Epithelial cell of umbilical artery (primary cell): Measurements from ENCODE around the gene CBR1. TPM values are rescaled to one million over a fixed set of nuclear protein-coding genes. Genes with fewer than 3 reads are reported as not detected.

Experiments used
- total RNA-seq: library from RNA; depleted of rRNA; stranded (reverse); fragments of >200 nt; gene quantifications from 2 replicates; pipeline ENCODE4 v1.2.3, GENCODE V29; 2014

CBR1 gene
- 82.8 and 144 TPM in 2 replicates for total RNA-seq

DNA sequence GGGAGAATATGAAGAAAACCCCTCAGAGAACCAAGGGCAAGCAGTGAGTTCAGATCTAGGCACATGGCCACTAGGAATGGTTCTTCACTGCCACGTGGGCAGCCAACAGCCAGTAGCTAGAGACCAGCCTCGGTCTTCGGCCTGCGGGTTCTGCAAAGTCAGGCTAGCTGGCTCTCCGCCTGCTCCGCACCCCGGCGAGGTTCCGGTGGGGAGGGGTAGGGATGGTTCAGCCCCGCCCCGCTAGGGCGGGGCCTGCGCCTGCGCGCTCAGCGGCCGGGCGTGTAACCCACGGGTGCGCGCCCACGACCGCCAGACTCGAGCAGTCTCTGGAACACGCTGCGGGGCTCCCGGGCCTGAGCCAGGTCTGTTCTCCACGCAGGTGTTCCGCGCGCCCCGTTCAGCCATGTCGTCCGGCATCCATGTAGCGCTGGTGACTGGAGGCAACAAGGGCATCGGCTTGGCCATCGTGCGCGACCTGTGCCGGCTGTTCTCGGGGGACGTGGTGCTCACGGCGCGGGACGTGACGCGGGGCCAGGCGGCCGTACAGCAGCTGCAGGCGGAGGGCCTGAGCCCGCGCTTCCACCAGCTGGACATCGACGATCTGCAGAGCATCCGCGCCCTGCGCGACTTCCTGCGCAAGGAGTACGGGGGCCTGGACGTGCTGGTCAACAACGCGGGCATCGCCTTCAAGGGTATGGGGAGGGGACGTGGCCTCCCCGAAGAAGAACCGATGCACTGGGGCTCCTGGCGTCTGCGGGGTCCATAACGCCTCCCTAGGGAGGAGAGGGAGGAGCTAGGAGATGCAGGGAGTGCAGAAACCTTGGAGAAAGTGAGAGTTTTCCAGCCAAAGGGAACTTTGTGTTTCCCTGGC lies at the start of gene CBR1:
Gene CBR1, plus strand, starts transcription at position 312 of the 871 bp plus-strand sequence. Its CDS starts 92 bp downstream, at position 404.

DNA sequence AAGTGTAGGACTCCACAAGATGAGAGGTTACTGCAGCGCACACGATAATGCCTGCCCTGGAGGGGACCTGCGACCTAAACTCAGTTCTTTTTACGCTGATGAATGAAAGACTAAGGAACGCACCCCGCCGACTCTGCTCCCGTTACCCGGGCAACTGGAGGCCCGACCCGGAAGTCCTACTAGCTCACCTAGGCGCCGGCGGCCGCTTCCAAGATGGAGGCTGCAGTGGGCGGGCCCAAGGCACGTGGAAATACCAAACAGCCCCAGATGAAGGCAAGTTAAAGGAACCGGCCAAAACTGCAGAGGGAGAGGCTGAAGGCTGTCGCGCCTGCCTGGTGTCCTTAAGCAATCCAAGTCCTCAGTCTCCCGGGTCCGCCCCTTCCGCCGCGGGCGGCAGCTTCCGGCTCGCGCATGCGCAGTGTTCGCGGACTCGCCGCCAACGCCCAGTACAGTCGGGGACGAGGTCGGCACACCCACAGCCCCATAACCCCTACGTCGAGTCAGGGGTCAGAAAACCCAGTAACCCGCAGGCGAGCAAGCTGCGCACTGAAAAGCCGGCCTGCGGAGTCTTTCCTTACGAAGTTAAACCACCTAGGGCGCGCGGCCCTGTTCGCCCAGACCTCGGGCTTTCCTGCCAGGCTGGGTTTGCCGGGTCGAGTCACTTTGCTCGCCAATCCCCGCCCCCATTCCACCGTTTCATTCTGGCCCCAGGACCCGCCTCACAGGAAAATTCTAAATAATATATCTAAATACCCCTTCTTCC lies 9.5 kb upstream of the CBR1 start, which contains the start of gene SETD4:
Gene SETD4, minus strand, starts transcription at position 368 of the 763 bp plus-strand sequence. CDS start 1,638 bp downstream, outside the sequence.

Other genes starting within 250 kb of the CBR1 start
- 18.5 and 21.7 TPM in 2 replicates for gene SETD4, start 9.5 kb upstream of the CBR1 start, total RNA-seq
- 11.0 and 17.3 TPM in 2 replicates for gene CBR3, start 65.1 kb downstream of the CBR1 start, total RNA-seq
- gene DOP1B, start 86.8 kb downstream of the CBR1 start, total RNA-seq: 4.2 and 6.1 TPM in 2 replicates